Measurements from ENCODE around the gene C20orf204. TPM values are rescaled to one million over a fixed set of nuclear protein-coding genes. Genes with fewer than 3 reads are reported as not detected.

C20orf204 gene
- polyA plus RNA-seq, 1 donor from 2014 or later, result 6.0 TPM

DNA sequence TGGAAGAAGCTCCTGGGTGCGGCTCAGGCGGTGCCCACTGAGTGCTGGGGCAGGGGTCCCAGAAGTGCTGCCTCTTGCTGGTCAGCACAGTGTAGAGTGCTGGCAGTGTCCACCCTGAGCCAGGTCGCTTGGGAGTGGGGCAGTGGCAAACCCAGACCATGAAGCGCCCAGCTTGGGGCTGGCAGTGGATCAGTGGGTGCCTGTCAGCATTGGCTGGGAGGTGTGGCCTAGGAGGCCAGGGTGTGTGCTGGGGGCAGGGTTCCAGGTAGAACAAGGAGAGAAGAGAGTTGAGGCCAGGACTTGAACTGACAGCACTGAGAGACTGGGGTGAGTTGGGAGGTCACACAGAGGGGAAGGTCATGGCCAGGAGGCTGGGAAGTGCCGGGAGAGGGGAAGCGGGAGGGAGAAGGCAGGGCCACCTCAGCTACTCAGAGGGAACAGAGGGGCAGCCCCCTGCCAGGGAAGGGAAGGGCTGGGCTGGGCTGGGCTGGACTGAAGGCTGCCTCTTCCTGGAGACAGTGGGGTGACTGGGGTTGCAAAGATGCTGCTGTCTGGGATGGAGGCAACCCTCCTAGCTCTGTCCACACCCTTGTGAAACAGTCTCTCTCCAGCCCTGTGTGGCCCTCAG is 31.1 kb downstream of the C20orf204 start:
- no peaks in the 10 kb centered on the region for H3K9me2 ChIP-seq (ENCODE audit: insufficient read depth, low read length)
- H3K4me2 ChIP-seq (ENCODE audit: low read length), result no peak overlapping the region
- TF ChIP-seq MXI1 (conservative IDR thresholded peaks at IDR 0.05; ENCODE audit: poor library complexity, severe bottlenecking) (no peak), TAF1 (IDR thresholded peaks at IDR 0.05; ENCODE audit: low read depth) (no peak), SMC3 (conservative IDR thresholded peaks at IDR 0.05; ENCODE audit: poor library complexity) (no peak), RAD21 (conservative IDR thresholded peaks at IDR 0.05) (no peak)
- TF ChIP-seq, protein P1, sequence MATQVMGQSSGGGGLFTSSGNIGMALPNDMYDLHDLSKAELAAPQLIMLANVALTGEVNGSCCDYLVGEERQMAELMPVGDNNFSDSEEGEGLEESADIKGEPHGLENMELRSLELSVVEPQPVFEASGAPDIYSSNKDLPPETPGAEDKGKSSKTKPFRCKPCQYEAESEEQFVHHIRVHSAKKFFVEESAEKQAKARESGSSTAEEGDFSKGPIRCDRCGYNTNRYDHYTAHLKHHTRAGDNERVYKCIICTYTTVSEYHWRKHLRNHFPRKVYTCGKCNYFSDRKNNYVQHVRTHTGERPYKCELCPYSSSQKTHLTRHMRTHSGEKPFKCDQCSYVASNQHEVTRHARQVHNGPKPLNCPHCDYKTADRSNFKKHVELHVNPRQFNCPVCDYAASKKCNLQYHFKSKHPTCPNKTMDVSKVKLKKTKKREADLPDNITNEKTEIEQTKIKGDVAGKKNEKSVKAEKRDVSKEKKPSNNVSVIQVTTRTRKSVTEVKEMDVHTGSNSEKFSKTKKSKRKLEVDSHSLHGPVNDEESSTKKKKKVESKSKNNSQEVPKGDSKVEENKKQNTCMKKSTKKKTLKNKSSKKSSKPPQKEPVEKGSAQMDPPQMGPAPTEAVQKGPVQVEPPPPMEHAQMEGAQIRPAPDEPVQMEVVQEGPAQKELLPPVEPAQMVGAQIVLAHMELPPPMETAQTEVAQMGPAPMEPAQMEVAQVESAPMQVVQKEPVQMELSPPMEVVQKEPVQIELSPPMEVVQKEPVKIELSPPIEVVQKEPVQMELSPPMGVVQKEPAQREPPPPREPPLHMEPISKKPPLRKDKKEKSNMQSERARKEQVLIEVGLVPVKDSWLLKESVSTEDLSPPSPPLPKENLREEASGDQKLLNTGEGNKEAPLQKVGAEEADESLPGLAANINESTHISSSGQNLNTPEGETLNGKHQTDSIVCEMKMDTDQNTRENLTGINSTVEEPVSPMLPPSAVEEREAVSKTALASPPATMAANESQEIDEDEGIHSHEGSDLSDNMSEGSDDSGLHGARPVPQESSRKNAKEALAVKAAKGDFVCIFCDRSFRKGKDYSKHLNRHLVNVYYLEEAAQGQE (IDR thresholded peaks at IDR 0.05; ENCODE audit: borderline replicate concordance), result no peak
- H3K27me3 ChIP-seq (ENCODE audit: insufficient read depth, low read depth, low read length), result no peaks in the 10 kb centered on the region
- peaks cover 7% of the 10 kb centered on the region for H3K79me2 ChIP-seq (replicated peaks; ENCODE audit: insufficient read depth, low read length)
- no peaks in the 10 kb centered on the region for H3K9me3 ChIP-seq (ENCODE audit: low read length)
- H3K27ac ChIP-seq (ENCODE audit: low read length), result no peak overlapping the region
- H4K20me1 ChIP-seq (ENCODE audit: insufficient read depth), result no peaks in the 10 kb centered on the region
- H3F3A ChIP-seq (ENCODE audit: insufficient read depth, low read length, poor library complexity, severe bottlenecking), result no peaks in the 10 kb centered on the region
- no peaks in the 10 kb centered on the region for H3K36me3 ChIP-seq (ENCODE audit: insufficient read depth, low read length)
- H2AFZ ChIP-seq (ENCODE audit: low read depth, low read length), result no peak overlapping the region
- no peak overlapping the region for H3K4me3 ChIP-seq (ENCODE audit: low read length)
- no peak overlapping the region for H3K9ac ChIP-seq (ENCODE audit: low read length)

DNA sequence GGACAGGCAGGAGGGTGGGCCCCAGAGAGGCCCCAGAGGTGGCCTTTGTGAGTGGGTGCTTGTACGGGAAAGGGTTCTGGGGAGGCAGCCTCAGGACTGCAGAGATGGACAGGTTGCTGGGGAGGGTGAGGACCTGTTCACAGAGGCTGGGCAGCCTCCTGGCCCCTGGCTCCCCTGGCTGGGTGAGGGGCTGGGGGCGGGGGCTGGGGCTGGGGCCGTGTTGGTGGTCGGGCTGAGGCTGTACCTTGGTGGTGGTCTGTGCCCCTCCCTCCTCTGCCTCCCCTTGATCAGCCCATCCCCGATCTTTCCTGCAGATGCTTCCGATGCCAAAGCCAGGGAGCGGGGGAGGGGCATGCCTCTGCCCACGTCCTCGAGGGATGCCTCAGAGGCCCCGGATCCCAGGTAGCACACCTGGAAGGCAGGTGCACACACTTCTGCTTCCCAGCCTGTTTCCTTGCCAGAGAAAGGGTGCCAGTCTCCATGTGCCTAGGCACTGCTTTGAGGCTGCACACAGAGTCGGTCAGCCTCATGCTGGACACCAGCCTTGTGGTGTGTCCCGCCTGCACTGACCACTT is 31.8 kb downstream of the C20orf204 start:
- no peak overlapping the region for H3K9ac ChIP-seq (ENCODE audit: low read length)
- no peak overlapping the region for H3K27ac ChIP-seq (ENCODE audit: low read length)
- H3K9me3 ChIP-seq (ENCODE audit: low read length), result no peaks in the 10 kb centered on the region
- H3K4me3 ChIP-seq (ENCODE audit: low read length), result no peak overlapping the region
- no peaks in the 10 kb centered on the region for H3K36me3 ChIP-seq (ENCODE audit: insufficient read depth, low read length)
- no peak overlapping the region for H3K4me2 ChIP-seq (ENCODE audit: low read length)
- H2AFZ ChIP-seq (ENCODE audit: low read depth, low read length), result no peak overlapping the region
- TF ChIP-seq POLR2AphosphoS5 (IDR thresholded peaks at IDR 0.05), result no peak
- TF ChIP-seq, protein P2, sequence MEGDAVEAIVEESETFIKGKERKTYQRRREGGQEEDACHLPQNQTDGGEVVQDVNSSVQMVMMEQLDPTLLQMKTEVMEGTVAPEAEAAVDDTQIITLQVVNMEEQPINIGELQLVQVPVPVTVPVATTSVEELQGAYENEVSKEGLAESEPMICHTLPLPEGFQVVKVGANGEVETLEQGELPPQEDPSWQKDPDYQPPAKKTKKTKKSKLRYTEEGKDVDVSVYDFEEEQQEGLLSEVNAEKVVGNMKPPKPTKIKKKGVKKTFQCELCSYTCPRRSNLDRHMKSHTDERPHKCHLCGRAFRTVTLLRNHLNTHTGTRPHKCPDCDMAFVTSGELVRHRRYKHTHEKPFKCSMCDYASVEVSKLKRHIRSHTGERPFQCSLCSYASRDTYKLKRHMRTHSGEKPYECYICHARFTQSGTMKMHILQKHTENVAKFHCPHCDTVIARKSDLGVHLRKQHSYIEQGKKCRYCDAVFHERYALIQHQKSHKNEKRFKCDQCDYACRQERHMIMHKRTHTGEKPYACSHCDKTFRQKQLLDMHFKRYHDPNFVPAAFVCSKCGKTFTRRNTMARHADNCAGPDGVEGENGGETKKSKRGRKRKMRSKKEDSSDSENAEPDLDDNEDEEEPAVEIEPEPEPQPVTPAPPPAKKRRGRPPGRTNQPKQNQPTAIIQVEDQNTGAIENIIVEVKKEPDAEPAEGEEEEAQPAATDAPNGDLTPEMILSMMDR (IDR thresholded peaks at IDR 0.05; ENCODE audit: poor library complexity, severe bottlenecking), result no peak
- TF ChIP-seq EZH2 (IDR thresholded peaks at IDR 0.05; ENCODE audit: borderline replicate concordance, insufficient read depth, low read length, poor library complexity, severe bottlenecking), result no peak
- TF ChIP-seq TAF1 (IDR thresholded peaks at IDR 0.05; ENCODE audit: low read depth), result no peak
- no peak for TF ChIP-seq SMC3 (conservative IDR thresholded peaks at IDR 0.05; ENCODE audit: poor library complexity)
- TF ChIP-seq, protein P1 (IDR thresholded peaks at IDR 0.05; ENCODE audit: borderline replicate concordance), result no peak
- TF ChIP-seq EP300 (conservative IDR thresholded peaks at IDR 0.05; ENCODE audit: poor library complexity, severe bottlenecking), result no peak
- no peak for TF ChIP-seq MXI1 (conservative IDR thresholded peaks at IDR 0.05; ENCODE audit: poor library complexity, severe bottlenecking)
- H3K79me2 ChIP-seq (replicated peaks; ENCODE audit: insufficient read depth, low read length), result peaks cover 7% of the 10 kb centered on the region
- no peaks in the 10 kb centered on the region for H3F3A ChIP-seq (ENCODE audit: insufficient read depth, low read length, poor library complexity, severe bottlenecking)
- no peaks in the 10 kb centered on the region for H4K20me1 ChIP-seq (ENCODE audit: insufficient read depth)
- no peaks in the 10 kb centered on the region for H3K27me3 ChIP-seq (ENCODE audit: insufficient read depth, low read depth, low read length)
- H3K9me2 ChIP-seq (ENCODE audit: insufficient read depth, low read length), result no peaks in the 10 kb centered on the region

Measured in neural cell (in vitro differentiated cells).